ENCODE data around the gene STRN. TPM values are rescaled to one million over a fixed set of nuclear protein-coding genes. Genes with fewer than 3 reads are reported as not detected.

STRN gene
- 19.2 and 26.2 TPM in 2 replicates for total RNA-seq

- no peaks in the 10 kb centered on the region for H3K27me3 ChIP-seq (ENCODE audit: control insufficient read depth, insufficient read depth, low read length)
- no peak for TF ChIP-seq CTCF (IDR thresholded peaks at IDR 0.05; ENCODE audit: insufficient read depth, low read length, severe bottlenecking)
- peak; percentile 86 for DNase-seq (ENCODE audit: low read depth)
- peak within 1 kb of the TSS; percentile 87 for H3K4me3 ChIP-seq (ENCODE audit: low read depth, low read length)
- H3K36me3 ChIP-seq (ENCODE audit: control insufficient read depth, insufficient read depth, low read length): no peaks in the 10 kb centered on the region
- no peak for FAIRE-seq
These were observed at the start of gene STRN for GRCh38 chr2:36966370-36967235. TSS of gene STRN (minus strand) at chr2:36966536. CDS start at chr2:36966463, 73 bp downstream.

- no peak for FAIRE-seq
- no peak for DNase-seq (ENCODE audit: low read depth)
- Histone ChIP-seq H3K4me3 (ENCODE audit: low read depth, low read length) (no peak overlapping the region), H3K36me3 (ENCODE audit: control insufficient read depth, insufficient read depth, low read length) (peaks cover 4% of the 10 kb centered on the region), H3K27me3 (ENCODE audit: control insufficient read depth, insufficient read depth, low read length) (no peaks in the 10 kb centered on the region)
- TF ChIP-seq CTCF (IDR thresholded peaks at IDR 0.05; ENCODE audit: insufficient read depth, low read length, severe bottlenecking): no peak
These were observed 46.9 kb upstream of the STRN start for GRCh38 chr2:37013315-37013641.

GRCh38 chr2:37011130-37011529 lies 44.8 kb upstream of the STRN start:
- no peak overlapping the region for H3K4me3 ChIP-seq (ENCODE audit: low read depth, low read length)
- H3K27me3 ChIP-seq (ENCODE audit: control insufficient read depth, insufficient read depth, low read length): no peaks in the 10 kb centered on the region
- TF ChIP-seq CTCF (IDR thresholded peaks at IDR 0.05; ENCODE audit: insufficient read depth, low read length, severe bottlenecking): no peak
- no peak for DNase-seq (ENCODE audit: low read depth)
- no peak for FAIRE-seq
- peaks cover 5% of the 10 kb centered on the region for H3K36me3 ChIP-seq (ENCODE audit: control insufficient read depth, insufficient read depth, low read length)

- Histone ChIP-seq H3K27me3 (ENCODE audit: control insufficient read depth, insufficient read depth, low read length) (no peaks in the 10 kb centered on the region), H3K36me3 (ENCODE audit: control insufficient read depth, insufficient read depth, low read length) (peaks cover 4% of the 10 kb centered on the region), H3K4me3 (ENCODE audit: low read depth, low read length) (no peak overlapping the region)
- FAIRE-seq (no peak), DNase-seq (ENCODE audit: low read depth) (peak; percentile 60)
- peak; percentile 59 for TF ChIP-seq CTCF (IDR thresholded peaks at IDR 0.05; ENCODE audit: insufficient read depth, low read length, severe bottlenecking)
These were observed 39.0 kb upstream of the STRN start for GRCh38 chr2:37005118-37005868.

GRCh38 chr2:37000988-37001556 lies 34.7 kb upstream of the STRN start:
- TF ChIP-seq CTCF (IDR thresholded peaks at IDR 0.05; ENCODE audit: insufficient read depth, low read length, severe bottlenecking): no peak
- Histone ChIP-seq H3K27me3 (ENCODE audit: control insufficient read depth, insufficient read depth, low read length) (no peaks in the 10 kb centered on the region), H3K36me3 (ENCODE audit: control insufficient read depth, insufficient read depth, low read length) (peaks cover 3% of the 10 kb centered on the region), H3K4me3 (ENCODE audit: low read depth, low read length) (no peak overlapping the region)
- FAIRE-seq (no peak), DNase-seq (ENCODE audit: low read depth) (no peak)
